ENCODE data around the gene FLT1.

FLT1 gene

DNA sequence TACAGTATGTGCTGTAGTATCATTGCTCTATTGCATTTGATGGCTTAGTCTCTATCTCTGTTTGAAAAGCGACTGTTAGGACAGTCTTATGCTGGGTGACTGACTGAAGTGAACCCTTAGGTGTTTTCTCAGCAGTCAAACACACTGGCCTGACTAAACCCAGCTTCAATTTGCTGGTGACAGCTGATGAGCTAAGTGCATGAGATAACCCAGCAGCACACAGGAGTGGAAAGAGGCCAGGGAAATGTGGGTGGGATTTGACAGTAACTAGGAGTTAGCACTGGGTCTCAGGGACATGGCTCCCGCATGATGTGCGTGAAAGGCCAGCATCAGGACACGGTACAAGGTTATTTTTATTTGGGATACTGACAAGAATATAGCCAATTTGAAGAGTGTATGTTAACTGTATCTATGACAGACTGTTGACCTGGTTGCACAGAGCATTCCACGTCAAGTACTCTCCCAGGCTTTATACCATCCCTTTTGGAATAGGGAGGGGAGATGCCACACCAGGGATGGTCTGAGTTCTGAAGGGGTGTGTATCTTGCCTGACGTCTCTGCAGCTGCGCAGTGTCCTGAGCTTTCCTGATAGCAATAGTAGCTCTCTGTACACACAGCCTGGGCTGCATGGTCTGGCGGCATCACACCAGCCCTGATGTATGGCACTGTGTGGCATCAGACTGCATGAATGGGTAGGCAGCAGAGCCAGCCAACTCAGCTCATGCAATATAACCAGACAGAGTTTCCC lies 144.8 kb downstream of the FLT1 start:
- DNase-seq = no peak

DNA sequence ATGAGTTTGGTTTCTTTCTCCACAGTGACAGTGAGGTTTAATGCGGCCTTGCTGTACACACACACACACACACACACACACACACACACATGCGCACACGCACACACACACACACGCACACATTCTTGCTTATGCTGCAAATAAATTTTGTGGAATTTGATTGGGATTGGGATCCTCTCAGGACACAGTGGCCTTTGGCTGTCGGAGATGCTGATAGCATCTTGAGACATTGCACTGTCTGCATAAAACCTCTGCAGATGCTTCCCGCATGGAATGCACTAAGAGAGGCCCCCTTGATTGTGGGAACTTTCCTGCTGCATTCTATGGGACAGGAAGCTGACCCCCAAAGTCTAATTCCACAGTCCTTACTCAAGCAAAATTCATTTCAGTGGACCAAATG lies 145.6 kb downstream of the FLT1 start:
- DNase-seq = no peak

DNA sequence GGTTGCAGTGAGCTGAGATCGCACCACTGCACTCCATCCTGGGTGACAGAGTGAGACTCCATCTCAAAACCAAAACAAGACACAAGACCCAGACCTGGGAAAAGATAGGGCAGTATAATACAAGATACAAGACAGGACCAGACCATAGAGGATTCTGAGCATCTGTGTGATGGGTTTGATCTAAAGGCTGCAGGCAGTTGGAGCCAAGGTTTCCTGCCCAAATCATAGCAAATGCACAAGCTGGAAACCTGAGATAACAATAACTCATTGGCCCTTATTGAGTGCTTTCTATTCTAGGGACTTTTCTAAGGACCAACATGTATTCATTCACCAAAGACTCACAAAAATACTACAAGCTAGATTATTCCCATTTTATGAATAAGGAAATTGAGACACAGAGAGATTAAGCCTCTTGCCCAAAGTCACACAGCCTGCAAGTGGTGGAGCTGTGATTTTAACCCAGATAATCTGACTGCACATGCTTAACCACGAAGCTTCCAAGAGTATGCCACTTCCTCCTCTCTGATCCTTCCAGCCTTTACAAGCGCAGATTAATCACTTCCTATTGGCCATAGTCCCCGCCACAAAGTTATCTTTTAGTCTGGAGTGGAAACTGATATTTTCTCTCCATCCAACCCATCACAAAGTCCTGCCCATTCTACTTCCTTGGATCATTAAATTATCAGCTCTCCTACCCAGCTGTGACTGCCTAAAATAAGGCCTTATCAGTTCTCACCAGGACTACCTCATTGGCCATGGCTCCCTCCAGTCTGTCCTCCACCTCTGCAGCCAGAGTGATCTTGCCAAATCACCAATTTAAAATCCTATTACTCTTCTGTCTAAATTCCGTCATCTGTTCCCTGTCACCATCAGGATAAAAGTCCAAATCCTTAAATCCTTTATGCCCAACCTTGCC lies 147.2 kb downstream of the FLT1 start:
- DNase-seq = no peak

DNA sequence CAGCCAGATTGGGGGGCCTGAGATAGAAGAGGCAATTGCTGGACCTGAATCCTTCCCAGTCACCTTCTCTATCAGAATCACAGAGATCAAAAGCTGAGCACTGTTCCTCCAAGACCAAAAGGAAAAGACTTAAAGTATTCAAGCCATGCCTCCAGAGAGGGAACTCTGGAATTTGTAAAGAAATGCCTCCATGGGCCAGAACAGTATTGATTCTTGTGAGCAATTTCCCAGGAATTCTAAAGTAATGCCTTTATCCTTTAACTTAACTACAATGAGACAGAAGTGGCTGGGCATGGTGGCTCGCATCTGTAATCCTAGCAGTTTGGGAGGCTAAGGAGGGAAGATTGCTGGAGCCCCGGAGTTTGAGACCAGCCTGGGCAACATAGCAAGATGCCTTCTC lies 148.8 kb downstream of the FLT1 start:
- DNase-seq = no peak

DNA sequence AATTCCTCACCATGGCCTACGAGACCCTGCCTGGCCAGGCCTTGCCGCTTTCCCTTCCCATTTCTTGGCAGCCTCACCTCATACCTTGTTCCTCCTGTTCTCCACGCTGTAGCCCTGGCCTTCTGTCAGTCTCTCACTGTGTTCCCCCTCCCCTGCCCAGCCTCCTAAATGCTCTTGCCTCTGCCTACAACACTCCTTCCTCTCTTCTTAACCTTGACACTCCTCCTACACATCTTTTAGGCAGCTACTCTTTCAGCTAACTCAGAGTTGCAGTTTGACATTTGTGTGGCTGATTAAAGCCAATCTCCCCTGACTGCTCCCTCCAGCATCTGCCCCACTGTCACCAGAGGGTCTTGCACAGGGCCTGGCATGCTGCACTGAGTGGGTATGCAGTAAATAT lies 150.8 kb downstream of the FLT1 start:
- DNase-seq = no peak

DNA sequence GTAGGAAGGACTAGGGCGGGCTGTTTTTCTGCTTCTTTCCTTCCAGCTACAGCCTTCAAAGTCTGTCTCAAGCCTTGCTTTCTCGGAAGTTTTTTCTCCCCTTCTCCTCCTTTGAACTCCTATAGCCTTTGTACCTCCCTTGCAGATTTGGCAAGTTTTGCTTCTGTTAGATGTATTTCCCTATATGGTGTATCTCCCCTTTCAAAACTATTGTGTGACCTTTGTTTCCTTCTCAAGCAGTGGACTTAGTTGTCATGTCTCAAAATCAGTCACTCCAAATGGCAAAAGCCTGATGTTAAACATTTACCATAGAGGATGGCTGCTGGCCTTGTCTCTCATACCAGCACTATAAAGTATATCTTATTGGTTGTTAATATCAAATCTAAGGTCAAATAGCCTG lies 152.7 kb downstream of the FLT1 start:
- DNase-seq = no peak

DNA sequence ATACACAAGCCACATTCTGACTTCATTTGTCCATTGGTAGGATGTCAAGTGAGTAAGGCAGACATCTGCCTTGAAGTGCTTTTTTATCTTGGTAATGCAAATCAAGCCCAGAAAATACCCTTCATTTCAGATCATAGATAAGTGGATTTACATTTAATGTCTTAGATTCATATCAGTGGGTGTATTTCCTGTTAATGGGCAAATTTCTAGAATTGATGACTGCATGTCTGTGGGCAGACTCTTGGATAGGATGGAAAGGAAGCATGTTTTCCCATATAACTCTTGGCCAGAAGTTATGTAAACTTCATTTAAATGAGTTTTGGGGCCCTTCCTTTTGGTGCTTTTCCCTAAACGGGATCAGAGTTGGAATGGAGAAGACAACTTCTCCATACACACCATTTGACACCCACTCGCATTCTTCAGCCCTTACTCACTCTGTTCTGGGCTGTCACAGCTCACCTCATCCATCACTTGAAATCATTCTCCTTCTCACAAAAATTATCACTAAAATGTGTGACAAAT lies 154.6 kb downstream of the FLT1 start:
- DNase-seq = no peak

DNA sequence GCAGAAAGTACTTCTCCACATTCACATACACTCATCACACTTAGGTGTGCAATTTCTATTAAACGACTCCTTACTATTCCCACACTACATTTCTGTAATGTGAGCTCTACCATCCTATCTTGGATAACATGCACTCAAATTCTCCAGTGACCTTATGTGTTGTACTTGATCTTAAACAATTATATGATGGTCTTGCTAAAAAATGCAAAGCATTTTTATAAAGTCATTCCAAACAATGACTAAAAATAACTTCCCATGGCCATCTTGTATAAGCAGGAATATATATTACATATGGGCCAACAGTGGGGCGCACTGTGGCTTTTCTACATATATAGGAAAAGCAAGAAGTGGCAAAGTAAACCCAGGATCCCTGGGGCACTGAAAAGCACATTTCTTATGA lies 155.5 kb downstream of the FLT1 start:
- no peak for DNase-seq

DNA sequence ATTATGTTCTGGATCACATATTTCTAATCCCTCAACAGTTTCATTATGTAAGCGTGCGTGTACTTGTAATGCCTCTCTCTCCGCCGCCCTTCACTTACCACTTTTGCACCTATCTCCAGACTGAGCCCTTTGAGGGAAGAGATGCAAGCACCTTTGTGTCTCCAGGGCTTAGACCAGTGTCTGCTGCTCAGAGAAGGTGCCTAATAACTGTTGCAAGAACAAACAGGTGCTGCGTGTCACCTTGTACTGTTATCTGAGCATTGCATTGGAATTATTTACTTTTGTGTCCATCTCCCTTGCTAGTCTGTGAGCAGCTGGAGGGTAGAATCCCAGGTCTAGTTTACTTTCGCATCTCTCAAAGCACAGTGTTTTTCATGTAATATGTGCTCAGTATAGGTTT lies 156.2 kb downstream of the FLT1 start:
- no peak for DNase-seq

DNA sequence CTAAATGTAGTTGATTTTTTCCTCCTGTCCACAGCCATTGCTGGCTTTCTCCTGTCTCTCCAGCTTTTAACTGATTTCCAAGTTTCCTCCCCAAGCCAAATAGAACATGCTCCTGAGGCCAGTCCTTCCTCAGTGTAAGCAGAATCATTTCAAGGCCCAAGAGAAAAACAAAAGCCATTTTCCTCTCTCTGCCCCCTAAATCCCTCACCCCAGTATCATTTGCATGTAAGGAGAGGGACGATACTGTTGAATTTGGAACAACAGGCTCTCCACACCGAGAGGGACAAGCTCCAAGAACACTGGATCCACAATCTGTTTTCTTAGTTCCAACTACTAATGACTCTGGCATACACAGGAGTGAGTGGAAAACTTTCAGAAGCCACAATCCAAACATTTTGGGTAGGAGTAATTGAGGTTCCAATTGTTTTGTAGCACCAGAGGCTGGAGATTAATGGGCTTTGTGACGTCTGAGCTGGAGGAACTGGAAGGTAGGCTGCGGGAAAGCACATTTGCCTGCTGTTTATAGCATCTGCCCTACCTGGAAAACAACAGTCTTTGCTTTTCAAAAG lies 156.8 kb downstream of the FLT1 start:
- no peak for DNase-seq

DNA sequence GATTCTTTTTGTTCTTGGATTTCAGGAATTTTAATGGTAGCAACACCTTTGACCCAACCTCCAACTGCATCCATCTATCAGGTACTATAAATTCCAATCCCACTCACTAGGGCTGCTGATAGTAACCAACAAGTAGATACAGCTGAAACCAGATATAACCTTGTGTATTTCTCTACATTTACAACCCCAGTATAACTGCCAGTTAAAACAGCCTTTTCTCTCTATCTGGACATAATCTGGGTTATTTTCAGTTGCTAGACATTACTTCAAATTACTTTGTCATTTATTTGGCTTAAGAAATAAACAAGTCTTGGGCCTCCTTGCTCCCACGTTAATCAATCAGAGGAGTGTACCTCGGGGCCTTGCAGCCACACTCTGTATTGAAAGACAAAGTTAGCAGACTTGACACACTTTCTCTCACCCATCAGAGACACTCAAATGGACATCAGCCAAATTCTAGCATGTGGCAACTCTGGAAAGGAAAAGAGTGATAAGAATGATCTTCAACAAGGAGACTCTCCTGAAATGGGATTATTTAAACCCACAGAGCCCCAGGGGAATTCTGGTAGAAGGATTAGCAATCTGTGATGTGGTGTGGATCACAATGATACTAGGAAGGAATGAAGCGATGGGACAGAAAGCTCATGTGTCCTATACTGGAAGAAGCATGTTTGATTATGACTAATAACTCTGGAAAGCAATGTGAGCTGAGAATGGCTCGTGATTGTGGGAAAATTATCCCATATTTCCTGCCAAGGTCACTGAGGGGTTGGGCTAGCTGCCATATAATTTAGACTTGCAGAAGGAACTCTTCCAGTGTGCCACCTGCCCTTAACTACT lies 157.5 kb downstream of the FLT1 start:
- DNase-seq = no peak

DNA sequence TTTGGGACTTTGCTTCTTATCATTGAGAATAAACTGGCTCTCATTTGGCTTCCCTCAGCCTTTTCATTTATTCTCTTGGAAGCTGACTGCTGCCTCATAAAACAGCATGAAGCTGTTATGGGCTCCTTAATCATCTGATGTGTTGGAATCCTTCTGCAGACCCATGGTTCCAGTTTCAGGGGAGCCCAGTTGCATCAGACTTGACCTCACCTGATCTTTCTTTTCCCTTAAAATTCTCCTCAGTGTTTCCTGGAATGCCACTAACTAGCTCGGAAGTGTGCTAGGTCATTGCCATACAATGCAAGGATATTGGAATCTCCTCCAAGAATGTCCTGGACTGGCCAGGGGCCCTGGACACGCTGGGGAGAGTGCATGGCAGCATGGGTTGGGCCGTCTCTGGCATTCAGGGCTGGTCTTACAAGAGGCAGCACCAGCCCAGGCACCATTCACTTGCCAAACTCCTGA lies 158.7 kb downstream of the FLT1 start:
- DNase-seq = no peak

DNA sequence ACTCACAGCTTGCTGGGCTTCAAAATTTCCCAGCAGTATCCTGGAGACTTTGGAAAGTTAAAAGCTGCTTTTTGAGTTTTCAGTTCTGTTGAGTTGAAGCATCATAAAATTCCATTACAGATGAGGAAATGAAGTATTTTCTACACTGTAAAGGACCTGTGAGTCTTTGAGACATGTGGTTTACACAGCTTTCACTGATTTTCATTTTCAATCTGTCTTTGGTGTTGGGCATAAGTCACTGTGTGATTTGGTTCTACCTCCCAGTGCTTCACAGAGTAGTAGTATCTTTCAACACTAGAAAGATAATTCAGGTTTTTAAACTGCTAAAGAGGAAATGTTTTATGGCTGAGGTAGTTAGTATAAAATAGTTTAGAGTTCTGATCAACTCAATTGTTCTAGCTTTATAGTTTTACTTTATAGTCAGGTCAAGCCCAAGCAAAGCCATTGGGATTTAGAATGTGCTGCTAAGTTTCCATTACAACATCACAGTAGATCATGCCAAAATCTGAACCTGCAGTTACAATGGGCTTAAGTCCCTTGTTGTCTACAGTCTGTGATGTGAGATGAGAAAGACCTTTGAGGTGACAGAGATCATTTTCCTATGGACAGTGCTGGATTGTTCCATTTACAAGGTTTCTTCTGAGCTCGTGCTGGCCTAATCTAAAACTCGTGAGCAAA lies 161.6 kb downstream of the FLT1 start:
- no peak for DNase-seq

DNA sequence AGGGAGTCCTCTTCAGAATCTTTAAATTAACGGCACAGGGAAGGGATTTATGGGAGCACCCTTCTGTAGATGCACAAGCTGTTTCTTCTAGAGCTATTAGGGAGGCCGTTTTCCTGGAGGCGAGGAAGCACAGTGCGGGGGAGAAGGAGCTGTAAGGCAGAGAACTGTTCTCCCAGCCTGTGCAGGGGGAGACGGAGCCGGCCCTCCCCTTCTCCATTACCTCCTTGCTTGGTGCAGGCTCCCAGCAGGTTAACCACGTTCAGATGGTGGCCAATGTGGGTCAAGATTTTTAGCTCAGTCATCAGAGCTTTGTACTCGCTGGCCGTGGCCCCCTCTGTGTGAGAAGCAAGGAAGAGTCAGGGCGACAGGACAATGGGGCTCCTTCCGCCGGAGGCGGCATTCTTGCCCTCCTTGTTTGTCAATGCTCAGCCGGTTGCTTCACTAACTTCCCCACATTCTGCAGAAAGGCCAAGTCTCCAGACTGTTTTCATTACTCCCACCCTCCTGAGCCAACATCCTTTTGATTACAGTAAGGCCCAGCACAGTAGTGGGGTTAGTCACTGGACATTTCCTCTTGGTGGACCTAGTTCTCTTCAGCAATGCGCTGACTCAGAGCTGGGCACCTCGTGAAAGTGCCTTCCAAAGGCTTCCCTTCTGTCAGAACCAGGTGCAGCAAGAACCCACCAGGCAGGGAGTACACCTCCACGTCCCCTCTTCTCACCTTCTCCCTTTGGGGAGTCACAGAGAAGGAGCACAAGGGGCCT lies 165.4 kb downstream of the FLT1 start:
- DNase-seq = peak in 4 of 58 donors; percentile 1 to 35 (median 4)

DNA sequence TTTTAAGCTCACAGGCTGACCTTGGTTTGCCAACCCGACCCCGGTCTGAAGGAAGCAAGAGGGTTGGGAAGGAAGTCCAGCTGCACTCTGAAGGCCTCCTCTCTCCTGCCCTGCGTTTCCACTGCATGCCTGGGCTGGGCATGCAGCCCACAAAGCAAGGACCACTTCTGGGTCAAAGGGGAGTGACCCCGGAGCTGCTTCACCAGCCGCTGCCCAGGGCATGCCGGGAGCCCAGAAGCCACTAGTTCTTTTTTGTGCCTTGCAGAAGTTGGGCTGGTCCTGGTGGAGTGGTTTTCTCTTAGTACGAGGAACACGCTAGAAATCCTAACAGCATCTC lies 166.7 kb downstream of the FLT1 start:
- no peak for DNase-seq

DNA sequence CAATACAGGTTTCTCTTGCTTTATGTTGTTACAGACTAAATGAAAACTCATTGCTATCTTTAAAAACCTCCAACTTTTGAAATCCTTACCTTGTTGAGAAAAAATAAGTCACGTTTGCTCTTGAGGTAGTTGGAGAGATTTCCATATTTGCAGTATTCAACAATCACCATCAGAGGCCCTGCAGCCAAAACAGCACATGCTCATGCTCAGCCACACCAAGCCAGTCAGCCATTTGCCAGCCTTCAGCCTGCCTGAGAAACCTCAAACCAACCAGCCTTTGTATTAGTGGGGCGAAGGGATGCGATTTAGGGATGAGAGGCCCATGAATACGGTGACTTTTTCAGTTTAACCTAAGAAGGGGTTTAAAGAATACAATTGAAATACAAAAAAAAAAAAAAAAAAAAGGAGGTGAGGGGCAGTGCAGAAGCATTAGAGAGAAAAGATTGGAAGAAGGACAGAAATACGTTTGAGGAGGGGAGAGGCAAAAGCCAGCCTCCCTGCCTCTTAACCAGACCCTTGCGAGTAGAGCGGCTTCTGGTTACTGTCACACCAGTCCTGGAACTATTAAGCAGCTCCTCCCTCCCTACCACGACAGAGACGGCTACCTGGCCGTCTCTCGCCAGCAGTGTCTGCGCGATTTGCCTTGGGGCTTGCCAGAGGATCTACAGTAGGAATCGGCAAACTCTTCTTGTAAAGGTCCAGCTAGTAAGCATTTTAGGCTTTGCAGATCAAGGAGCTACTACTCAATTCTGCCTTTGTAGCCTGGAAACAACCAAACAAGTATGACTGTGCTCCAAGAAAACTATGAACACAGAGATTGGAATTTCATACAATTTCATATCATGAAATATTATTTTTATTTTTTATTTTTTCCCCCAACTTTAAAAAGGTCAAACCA lies 167.3 kb downstream of the FLT1 start:
- no peak for DNase-seq

DNA sequence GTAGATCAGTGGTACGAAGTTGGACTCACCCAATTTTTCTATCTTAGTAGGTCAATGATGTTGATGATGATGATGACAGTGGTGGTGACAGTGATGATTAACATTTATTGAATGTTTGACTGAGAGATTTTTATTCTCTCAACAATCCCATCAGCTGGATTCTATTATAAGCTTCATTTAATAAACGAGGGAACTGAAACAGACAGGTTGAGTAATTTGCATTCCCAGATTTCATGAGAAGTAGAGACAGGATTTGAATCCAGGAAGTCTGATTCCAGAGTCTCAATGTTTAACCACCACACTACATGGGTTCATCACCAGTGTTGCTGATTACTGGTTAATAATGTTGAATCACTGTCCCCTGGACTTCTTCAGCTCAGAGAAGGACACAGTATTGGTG lies 168.9 kb downstream of the FLT1 start:
- DNase-seq = no peak

DNA sequence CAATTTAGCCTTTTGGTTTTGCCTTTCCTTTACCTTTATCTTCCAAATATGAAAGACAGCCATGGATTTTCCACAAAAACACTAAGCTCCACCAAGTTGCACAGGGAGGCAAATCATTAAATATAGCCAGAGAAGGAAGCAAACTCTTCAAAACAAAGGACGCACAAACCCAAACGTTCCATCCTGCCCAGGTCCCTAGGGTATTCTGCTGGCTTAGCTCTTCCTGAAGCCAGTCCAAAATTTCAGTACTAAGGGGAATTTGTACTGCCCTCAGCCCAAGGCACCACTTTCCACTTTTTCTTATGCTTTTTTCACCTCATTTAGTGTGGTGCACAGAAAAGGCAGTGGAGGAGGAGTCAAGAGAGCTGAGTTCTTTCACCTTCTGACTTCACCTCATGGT lies 169.9 kb downstream of the FLT1 start:
- DNase-seq = no peak
